Kidney (tissue), 14 donors: ENCODE data around the gene MAML1. TPM values are rescaled to one million over a fixed set of nuclear protein-coding genes. Genes with fewer than 3 reads are reported as not detected.
A peak's percentile ranks its signal among the peaks of the same experiment; 100 is the strongest.

Experiments used
- DNase-seq, 5 donors: peaks; one replicate each; pipeline ENCODE4 v3.0.0-alpha.2; 2013 to 2020
- FAIRE-seq: peaks from 2 replicates; lab custom pipeline; 2012; peaks lifted over from hg19 to GRCh38; lab: Jason Lieb, UNC
- H3K27ac ChIP-seq, 2 donors: one replicate each; pipeline ENCODE4 v1.7.0; 2013; ENCODE audit warnings: low read depth in 2 of 2, low read length in 2 of 2, inconsistent platforms in 1 of 2
- H3K27me3 ChIP-seq: one replicate; pipeline ENCODE4 v1.7.1; 2013; ENCODE audit warnings: low read length, inconsistent platforms; ENCODE audit not compliant: control insufficient read depth, insufficient read depth
- H3K36me3 ChIP-seq, 3 donors: one replicate each; pipeline versions ENCODE4 v1.7.0 to v1.7.1; 2013; ENCODE audit warnings: low read length in 3 of 3, control low read depth in 1 of 3, inconsistent platforms in 1 of 3; ENCODE audit not compliant: insufficient read depth in 3 of 3, control insufficient read depth in 2 of 3
- H3K4me1 ChIP-seq, 3 donors: one replicate each; pipeline versions ENCODE4 v1.7.0 to v1.7.1; 2013; ENCODE audit warnings: low read length in 3 of 3, inconsistent platforms in 1 of 3, low read depth in 1 of 3; ENCODE audit not compliant: control insufficient read depth in 2 of 3, insufficient read depth in 2 of 3
- H3K4me3 ChIP-seq, 3 donors: one replicate each; pipeline versions ENCODE4 v1.7.0 to v1.8.1; 2013; ENCODE audit warnings: low read length in 3 of 3, control low read depth in 1 of 3, inconsistent platforms in 1 of 3
- H3K9ac ChIP-seq, 3 donors: one replicate each; pipeline versions ENCODE4 v1.7.0 to v1.7.1; 2013; ENCODE audit warnings: low read length in 3 of 3, control low read depth in 1 of 3, inconsistent platforms in 1 of 3
- H3K9me3 ChIP-seq, 3 donors: one replicate each; pipeline versions ENCODE4 v1.7.0 to v1.7.1; 2013; ENCODE audit warnings: low read length in 3 of 3, control low read depth in 1 of 3, inconsistent platforms in 1 of 3; ENCODE audit not compliant: control insufficient read depth in 2 of 3, insufficient read depth in 1 of 3
- CTCF ChIP-seq: IDR thresholded peaks from 3 replicates; pipeline ENCODE4 v1.5.1; 2012; ENCODE audit warnings: mild to moderate bottlenecking, moderate library complexity, borderline replicate concordance; ENCODE audit not compliant: insufficient read depth; ENCODE audit errors: extremely low read depth
- intact Hi-C: fragments of 100-400 bp; cut with DNase I; formaldehyde crosslinking; loops from one replicate; pipeline ENCODE4 v1.11.1; 2022
- polyA plus RNA-seq: library from polyadenylated mRNA; stranded (reverse); fragments of 350-450 nt; fragmentation: Illumina TruSeq; extraction: RNeasy Lipid Tissue Mini Kit (QIAGEN cat#74804); gene quantifications from one replicate; pipeline ENCODE4 v1.2.3, GENCODE V29; 2014; ENCODE audit warnings: low read depth, low replicate concordance; ENCODE audit not compliant: insufficient read depth
- total RNA-seq: library from RNA; stranded (reverse); fragmentation: NEBNext Ultra II Directional; extraction: Animal tissue kit (Norgen Biotek cat#: 25700); gene quantifications from one replicate; pipeline ENCODE4 v1.2.1, GENCODE V29; 2021
- donor health status: control.
- donor health status: control.
- donor health status: control.
- donor health status: control.
- donor health status: control.
- donor health status: DM: yes; HTN: yes; CAD: no.
- donor health status: Normal renal cell carcinoma (clear cell type).

Gene MAML1
- total and polyA plus RNA-seq, 2 donors from 2014 or later: 5.3 to 26.8 TPM

GRCh38 chr5:179774442-179774841, 41.8 kb downstream of the MAML1 start:
- peak in 1 of 5 donors; percentile 60 for DNase-seq

GRCh38 chr5:179776411-179776938, 43.9 kb downstream of the MAML1 start:
- no peak for TF ChIP-seq CTCF
- Histone ChIP-seq H3K9ac (no peak overlapping the region), H3K4me3 (no peak overlapping the region), H3K27ac (no peak overlapping the region), H3K9me3 (no peaks in the 10 kb centered on the region), H3K27me3 (no peaks in the 10 kb centered on the region), H3K36me3 (peaks cover 3 to 33% (median 32%) of the 10 kb centered on the region in 3 donors), H3K4me1 (no peaks in the 10 kb centered on the region)
- intact Hi-C loops: no loop called here
- FAIRE-seq: no peak
- DNase-seq: peak in 1 of 5 donors; percentile 48

More at GRCh38 chr5:179774442-179774841, 41.8 kb downstream of the MAML1 start:
- Histone ChIP-seq H3K4me3 (no peak overlapping the region), H3K4me1 (no peaks in the 10 kb centered on the region), H3K27ac (no peak overlapping the region), H3K36me3 (peaks cover 4 to 45% (median 43%) of the 10 kb centered on the region in 3 donors), H3K27me3 (no peaks in the 10 kb centered on the region), H3K9me3 (no peaks in the 10 kb centered on the region), H3K9ac (no peak overlapping the region)
- no peak for FAIRE-seq
- intact Hi-C loops: no loop called here
- no peak for TF ChIP-seq CTCF

DNA sequence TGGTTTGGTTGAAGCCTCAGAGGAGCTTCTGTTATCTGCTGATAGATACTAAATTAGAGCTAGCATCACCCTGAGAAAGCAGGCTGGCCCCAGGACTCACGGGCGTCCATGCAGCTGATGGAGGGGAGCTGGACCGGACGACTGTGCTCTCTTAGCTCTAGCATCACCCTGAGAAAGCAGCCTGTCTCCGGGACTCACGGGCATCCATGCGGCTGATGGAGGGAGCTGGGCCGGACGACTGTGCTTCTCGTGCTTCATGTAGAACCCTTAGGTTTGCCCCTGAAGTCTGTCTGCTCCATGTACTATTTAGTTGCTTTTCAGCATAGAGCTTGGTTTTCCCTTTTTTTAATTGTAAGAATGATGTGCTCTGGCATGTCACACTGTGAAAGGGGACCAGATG, 44.8 kb downstream of the MAML1 start:
- no peak overlapping the region for H3K4me3 ChIP-seq
- DNase-seq: peak in 1 of 5 donors; percentile 38
- H3K36me3 ChIP-seq: peaks cover 3 to 27% (median 23%) of the 10 kb centered on the region in 3 donors
- no peaks in the 10 kb centered on the region for H3K9me3 ChIP-seq
- no peak for TF ChIP-seq CTCF
- H3K4me1 ChIP-seq: no peaks in the 10 kb centered on the region
- intact Hi-C loops: no loop called here
- no peak overlapping the region for H3K9ac ChIP-seq
- H3K27me3 ChIP-seq: no peaks in the 10 kb centered on the region
- FAIRE-seq: no peak
- no peak overlapping the region for H3K27ac ChIP-seq

GRCh38 chr5:179777909-179778308, 45.3 kb downstream of the MAML1 start:
- Histone ChIP-seq H3K4me1 (no peaks in the 10 kb centered on the region), H3K9ac (no peak overlapping the region), H3K27me3 (no peaks in the 10 kb centered on the region), H3K9me3 (no peaks in the 10 kb centered on the region), H3K4me3 (no peak overlapping the region), H3K36me3 (peaks cover 3 to 25% (median 18%) of the 10 kb centered on the region in 3 donors), H3K27ac (no peak overlapping the region)
- TF ChIP-seq CTCF: no peak
- intact Hi-C loops: no loop called here
- DNase-seq (no peak), FAIRE-seq (no peak)
